GM18907 (cell line): Measurements from ENCODE around the gene UFL1.
"Not testable (repeated sequence)": the region's sequence is repeated elsewhere in the genome, so short reads cannot be mapped to it uniquely, and the experiment has no call there.

Experiments
- ATAC-seq: cut with Tn5 transposase; IDR thresholded peaks from one replicate; pipeline ENCODE4 v1.9.1; 2021; ENCODE audit warnings: mild to moderate bottlenecking, moderate library complexity; ENCODE audit not compliant: unreplicated experiment

UFL1 gene

GRCh38 chr6:96521644-96522464 lies at the start of gene UFL1:
Gene UFL1 (plus strand): TSS chr6:96521806. CDS start chr6:96521874, 68 bp downstream.
- ATAC-seq: peak; percentile 98

GRCh38 chr6:96472291-96472690 lies 49.3 kb upstream of the UFL1 start:
- ATAC-seq: not testable (repeated sequence)

- no peak for ATAC-seq
Observed at GRCh38 chr6:96478695-96479094, 42.9 kb upstream of the UFL1 start.

- no peak for ATAC-seq
Observed at GRCh38 chr6:96491926-96492325, 29.7 kb upstream of the UFL1 start.

GRCh38 chr6:96499781-96500180 lies 21.8 kb upstream of the UFL1 start:
- ATAC-seq: no peak

GRCh38 chr6:96502915-96503314 lies 18.7 kb upstream of the UFL1 start:
- no peak for ATAC-seq

GRCh38 chr6:96505363-96505762 lies 16.2 kb upstream of the UFL1 start:
- ATAC-seq: no peak

- no peak for ATAC-seq
Observed at GRCh38 chr6:96509281-96509680, 12.3 kb upstream of the UFL1 start.

GRCh38 chr6:96520171-96521115 lies 1.2 kb upstream of the UFL1 start:
- ATAC-seq: no peak

GRCh38 chr6:96521306-96521643 lies 331 bp upstream of the UFL1 start:
- ATAC-seq: peak; percentile 28

GRCh38 chr6:96522465-96523009 lies 931 bp downstream of the UFL1 start:
- ATAC-seq: peak; percentile 41

GRCh38 chr6:96528193-96528592 lies 6.6 kb downstream of the UFL1 start:
- ATAC-seq: no peak

GRCh38 chr6:96532399-96532798 lies 10.8 kb downstream of the UFL1 start:
- ATAC-seq: no peak

- no peak for ATAC-seq
Observed at GRCh38 chr6:96537726-96538125, 16.1 kb downstream of the UFL1 start.

GRCh38 chr6:96542702-96543101 lies 21.1 kb downstream of the UFL1 start:
- ATAC-seq: peak; percentile 82

- ATAC-seq: no peak
Observed at GRCh38 chr6:96545882-96546281, 24.3 kb downstream of the UFL1 start.

GRCh38 chr6:96547654-96548053 lies 26.0 kb downstream of the UFL1 start:
- no peak for ATAC-seq

GRCh38 chr6:96554558-96554957 lies 33.0 kb downstream of the UFL1 start:
- no peak for ATAC-seq

- not testable (repeated sequence) for ATAC-seq
Observed at GRCh38 chr6:96559740-96560139, 38.1 kb downstream of the UFL1 start.

GRCh38 chr6:96562886-96563285 lies 41.3 kb downstream of the UFL1 start, which contains the start of gene FHL5:
Gene FHL5 (plus strand): TSS chr6:96563128. CDS start chr6:96603614, 40,486 bp downstream.
- ATAC-seq: no peak

GRCh38 chr6:96563853-96564252 lies 42.2 kb downstream of the UFL1 start:
- peak; percentile 70 for ATAC-seq
